AML-193 (cell line): ENCODE measurements around the gene ZNF444.
"Not testable (repeated sequence)": the region's sequence is repeated elsewhere in the genome, so short reads cannot be mapped to it uniquely, and the experiment has no call there.

Source experiments
- DNase-seq, 2 experiments: peaks; one replicate each; lab custom pipeline; 2025; lab: John Stamatoyannopoulos, UW

Gene ZNF444

DNA sequence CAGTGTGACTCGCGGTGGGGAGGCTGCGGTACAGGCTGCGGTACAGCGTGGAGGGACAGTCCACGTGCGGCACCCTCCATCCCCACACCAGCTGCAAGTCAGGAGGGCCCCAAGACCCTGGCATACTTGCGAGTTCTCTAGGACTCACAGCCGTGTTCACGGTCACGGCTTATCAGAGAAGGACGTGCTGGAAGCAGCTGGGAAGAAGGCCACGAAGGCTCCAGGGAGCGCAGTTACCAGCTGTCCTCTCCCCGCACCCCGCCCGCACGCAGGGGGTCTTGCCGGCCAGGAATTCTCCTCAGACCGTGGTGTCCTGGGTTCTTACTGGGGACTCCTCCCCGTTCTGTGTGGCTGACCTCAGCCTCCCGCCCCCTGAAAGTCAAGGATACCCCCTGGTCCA, 6.2 kb downstream of the ZNF444 start:
- DNase-seq, result no peak

- DNase-seq, result no peak
Observed at GRCh38 chr19:56148096-56148495, 7.0 kb downstream of the ZNF444 start.

DNA sequence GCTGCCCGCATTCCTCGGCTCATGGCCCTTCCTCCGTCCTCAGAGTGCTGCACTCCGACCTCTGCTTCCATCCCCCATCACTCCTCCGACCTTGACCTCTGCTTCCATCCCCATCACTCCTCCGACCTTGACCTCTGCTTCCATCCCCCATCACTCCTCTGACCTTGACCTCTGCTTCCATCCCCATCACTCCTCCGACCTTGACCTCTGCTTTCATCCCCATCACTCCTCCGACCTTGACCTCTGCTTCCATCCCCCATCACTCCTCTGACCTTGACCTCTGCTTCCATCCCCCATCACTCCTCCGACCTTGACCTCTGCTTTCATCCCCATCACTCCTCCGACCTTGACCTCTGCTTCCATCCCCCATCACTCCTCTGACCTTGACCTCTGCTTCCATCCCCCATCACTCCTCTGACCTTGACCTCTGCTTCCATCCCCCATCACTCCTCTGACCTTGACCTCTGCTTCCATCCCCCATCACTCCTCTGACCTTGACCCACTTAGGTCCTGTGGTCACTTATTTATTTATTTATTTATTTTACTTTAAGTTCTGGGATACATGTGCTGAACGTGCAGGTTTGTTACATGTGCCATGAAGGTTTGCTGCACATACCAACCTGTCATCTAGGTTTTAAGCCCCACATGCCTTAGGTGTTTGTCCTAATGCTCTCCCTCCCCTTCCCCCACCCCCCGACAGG, 8.0 kb downstream of the ZNF444 start:
- DNase-seq, result not testable (repeated sequence)

- DNase-seq, result no peak
Observed at GRCh38 chr19:56149656-56150038, 8.6 kb downstream of the ZNF444 start.

- DNase-seq, result no peak
Observed at GRCh38 chr19:56150358-56150757, 9.3 kb downstream of the ZNF444 start.

GRCh38 chr19:56152644-56153043, 11.6 kb downstream of the ZNF444 start:
- no peak for DNase-seq

- no peak for DNase-seq
Observed at GRCh38 chr19:56153507-56153906, 12.4 kb downstream of the ZNF444 start.

GRCh38 chr19:56155124-56155687, 14.1 kb downstream of the ZNF444 start:
- no peak for DNase-seq

DNA sequence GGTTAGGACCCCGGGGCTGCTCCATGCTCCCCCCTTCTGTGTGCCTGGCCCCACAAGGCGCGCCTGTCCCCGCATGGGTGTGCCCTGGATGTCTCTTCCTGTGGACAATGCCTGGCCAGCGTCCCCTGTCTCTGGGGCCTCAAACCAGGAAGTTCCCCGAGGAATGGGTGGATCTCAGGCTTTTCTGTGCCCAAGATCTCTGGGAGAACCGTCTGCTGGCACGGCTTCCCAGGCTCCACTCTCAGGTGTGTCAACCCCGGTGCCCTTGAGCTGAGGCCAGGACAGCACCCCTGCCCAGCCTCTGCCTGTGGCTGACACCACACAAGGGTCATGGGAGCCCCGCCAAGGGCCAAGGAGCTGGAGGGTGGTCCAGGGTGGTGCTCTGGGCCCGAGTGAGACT, 15.7 kb downstream of the ZNF444 start:
- no peak for DNase-seq

DNA sequence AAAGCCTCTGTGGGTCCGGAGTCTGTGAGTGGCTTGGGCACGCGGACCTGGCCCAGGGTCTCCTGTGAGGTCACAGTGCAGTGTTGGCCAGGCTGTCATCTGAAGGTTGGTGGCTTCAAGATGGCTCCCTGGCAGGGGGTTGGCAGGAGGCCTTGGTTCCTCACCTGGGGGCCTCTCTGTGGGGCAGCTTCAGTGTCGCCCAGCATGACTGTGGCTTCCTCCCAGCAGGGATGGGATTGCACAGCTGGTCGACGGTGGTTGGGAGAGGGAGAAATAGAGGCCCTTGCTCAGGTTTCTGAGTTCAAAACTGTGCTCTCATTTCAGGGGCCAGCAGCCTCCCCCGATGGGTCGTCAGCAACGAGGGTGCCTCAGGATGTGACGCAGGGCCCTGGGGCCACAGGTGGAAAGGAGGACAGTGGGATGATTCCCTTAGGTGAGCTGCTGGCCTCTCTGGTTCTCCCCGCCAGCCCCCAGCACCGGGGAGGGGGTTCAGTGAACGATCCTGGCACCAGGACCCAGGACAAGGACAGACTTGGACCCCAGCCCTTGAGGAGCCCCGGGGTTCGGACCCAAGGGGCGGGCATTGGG, 17.2 kb downstream of the ZNF444 start:
- DNase-seq, result no peak

- no peak for DNase-seq
Observed at GRCh38 chr19:56159009-56159559, 18.0 kb downstream of the ZNF444 start.

- no peak for DNase-seq
Observed at GRCh38 chr19:56159622-56160271, 18.7 kb downstream of the ZNF444 start.

DNA sequence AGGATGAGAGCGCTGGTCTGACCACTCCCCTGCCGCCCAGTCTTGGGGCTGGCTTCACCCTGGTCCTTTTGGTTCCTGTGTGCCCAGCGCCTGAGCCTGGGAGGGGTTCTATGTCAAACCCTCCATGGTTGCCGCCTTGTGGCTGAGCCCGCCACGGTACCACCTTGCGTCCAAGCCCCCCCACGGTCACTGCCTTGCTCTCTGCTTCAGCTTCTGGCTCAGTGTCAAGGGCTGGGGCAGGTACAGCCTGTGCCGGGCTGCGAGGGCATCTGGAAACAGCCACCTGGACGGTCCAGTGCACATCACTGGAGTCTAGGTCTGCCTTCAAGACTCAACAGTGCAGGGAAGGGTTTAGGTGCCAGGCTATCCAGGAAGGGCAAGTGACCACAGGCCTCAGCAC, 20.4 kb downstream of the ZNF444 start:
- no peak for DNase-seq

DNA sequence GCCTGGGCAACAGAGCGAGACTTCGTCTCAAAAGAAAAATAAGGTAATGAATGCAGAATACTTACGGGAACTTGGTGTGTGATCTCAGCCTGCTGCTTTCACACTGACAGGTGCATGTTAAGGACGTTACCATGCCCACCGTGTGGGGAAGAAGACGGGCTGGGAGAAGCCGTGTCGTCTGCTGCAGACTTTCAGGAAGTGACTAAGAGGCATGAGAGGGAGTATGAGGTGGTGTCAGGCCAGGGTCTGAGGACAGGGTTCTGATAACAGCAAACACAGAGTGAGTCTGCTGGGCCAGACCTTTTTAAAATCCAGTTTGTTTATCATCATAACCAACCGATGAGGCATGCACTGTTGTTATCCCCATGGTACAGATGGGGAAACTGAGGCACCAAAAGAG, 21.2 kb downstream of the ZNF444 start:
- DNase-seq, result peak in 1 of 2 experiments; percentile 25

- DNase-seq, result no peak
Observed at GRCh38 chr19:56163097-56163496, 22.0 kb downstream of the ZNF444 start.

DNA sequence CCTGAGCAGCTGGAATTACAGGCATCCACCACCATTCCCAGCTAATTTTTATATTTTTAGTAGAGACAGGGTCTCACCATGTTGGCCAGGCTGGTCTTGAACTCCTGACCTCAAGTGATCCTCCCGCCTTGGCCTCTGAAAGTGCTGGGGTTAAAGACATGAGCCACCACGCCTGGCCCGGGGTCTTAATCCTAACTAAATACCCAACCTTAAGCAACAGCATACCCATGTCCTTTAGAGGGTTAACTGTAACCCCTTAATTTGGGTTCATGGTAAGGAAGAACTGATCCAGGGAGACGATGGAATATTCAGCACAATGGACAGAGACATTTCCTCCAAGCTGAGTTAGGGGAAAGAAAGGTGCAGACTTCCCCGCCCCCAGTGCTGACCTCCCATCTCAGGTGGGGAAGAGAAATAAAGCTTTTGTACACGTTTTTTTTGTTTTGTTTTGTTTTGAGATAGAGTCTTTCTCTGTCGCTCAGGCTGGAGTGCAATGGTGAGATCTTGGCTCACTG, 26.0 kb downstream of the ZNF444 start:
- DNase-seq, result no peak

GRCh38 chr19:56170261-56170660, 29.2 kb downstream of the ZNF444 start:
- DNase-seq, result no peak

DNA sequence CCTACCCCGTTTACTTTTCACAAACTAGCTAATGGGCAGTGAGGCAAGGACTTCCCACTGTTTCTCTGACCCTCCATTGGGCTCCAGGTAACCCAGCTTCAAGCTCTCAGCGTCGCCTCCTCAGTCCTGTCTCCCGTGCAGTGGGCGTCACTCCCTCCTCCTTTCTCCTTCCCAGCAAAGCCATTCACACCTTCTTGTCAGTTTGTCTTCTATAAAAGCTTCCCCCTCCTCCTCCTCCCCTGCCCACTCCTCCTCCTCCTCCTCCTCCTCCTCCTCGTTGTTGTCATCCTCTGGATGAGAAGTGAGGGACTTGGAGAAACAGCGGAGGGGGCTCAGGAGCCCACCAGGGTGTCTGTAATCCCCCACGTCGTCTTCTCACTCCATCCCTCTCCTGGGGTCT, 33.0 kb downstream of the ZNF444 start:
- no peak for DNase-seq

- no peak for DNase-seq
Observed at GRCh38 chr19:56174550-56174949, 33.5 kb downstream of the ZNF444 start.

GRCh38 chr19:56175861-56176307, 34.8 kb downstream of the ZNF444 start, which contains the start of gene GALP:
Gene GALP (plus strand): TSS chr19:56176008. CDS start chr19:56177109, 1,101 bp downstream.
- not testable (repeated sequence) for DNase-seq

- DNase-seq, result not testable (repeated sequence)
Observed at GRCh38 chr19:56176310-56176709, 35.2 kb downstream of the ZNF444 start.

- no peak for DNase-seq
Observed at GRCh38 chr19:56176881-56177280, 35.8 kb downstream of the ZNF444 start.
